NCI-H2227 (cell line): Measurements from ENCODE around the gene RPLP1.

ENCODE experiments used
- DNase-seq: peaks from one replicate; lab custom pipeline; 2025; ENCODE audit not compliant: unreplicated experiment; lab: John Stamatoyannopoulos, UW

The RPLP1 gene

DNA sequence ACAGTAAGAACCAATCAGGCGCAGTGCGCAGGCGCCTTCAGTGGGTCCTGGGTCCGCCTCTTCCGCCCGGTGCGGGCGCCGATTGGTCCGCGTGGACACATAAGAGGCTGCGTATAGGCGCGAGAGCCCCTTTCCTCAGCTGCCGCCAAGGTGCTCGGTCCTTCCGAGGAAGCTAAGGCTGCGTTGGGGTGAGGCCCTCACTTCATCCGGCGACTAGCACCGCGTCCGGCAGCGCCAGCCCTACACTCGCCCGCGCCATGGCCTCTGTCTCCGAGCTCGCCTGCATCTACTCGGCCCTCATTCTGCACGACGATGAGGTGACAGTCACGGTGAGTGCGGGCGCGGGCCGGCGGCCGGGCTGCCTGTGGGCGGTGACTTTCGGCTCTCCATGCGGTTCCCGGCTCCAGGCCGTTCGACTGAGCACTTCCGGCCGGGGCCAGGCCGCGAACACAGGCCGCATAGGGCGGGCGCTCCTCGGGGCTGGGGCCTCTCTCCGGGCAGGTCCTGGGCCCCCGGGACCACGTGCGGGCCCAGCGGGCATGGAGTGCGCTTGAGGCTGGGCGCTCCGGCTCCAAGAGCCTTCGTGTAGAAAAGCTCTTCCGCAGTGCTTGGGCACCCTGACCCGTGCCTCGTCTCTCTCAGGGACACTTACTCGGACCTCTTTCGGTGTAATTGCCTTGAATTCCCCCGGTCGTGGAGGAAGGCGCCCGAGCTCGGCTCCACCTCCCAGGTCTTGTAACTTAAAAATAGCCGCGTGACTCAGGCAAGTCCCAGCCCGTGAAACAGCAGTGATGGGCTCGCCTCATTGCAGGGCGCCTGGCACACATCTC lies at the start of gene RPLP1:
TSS of gene RPLP1 (plus strand) at position 127 of the 830 bp plus-strand sequence. CDS start at position 258, 131 bp downstream.
- DNase-seq, result peak; percentile 93

DNA sequence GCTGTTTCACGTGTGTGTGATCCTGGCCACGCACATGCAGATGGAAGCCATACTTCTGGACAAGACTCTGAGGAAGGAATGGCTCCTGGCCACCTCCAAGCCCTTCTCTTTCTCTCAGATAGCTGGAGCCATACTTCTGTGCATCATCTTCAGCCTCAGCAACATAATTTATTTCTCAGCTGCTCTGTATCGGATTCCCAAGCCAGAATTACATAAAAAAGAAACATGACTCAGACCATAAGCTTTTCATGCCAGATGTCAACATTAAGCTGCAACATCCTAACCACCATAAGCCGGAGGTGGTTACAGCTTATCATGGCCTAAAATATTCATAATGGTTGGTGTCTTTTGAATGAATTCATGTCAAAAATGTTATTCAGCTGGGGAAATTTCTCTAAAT lies 49.0 kb upstream of the RPLP1 start:
- DNase-seq, result no peak

DNA sequence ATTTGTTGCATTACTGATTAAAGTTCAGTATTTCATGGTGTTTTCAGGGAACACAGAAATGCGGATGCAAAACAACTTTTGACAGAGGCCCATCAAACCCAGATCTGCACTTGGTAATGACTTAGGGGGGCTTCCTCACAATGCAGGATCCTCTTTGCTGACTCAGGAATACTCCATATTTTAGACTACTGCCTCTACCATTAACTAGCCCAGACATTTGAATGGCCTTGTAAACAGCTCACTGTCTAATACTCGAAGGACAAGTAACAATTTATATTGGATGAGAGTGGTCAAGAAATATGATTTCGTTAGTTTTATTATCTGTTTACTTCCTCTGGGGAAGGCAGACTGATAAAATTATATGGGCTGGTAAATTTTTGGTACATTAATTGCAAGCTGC lies 47.5 kb upstream of the RPLP1 start:
- no peak for DNase-seq

DNA sequence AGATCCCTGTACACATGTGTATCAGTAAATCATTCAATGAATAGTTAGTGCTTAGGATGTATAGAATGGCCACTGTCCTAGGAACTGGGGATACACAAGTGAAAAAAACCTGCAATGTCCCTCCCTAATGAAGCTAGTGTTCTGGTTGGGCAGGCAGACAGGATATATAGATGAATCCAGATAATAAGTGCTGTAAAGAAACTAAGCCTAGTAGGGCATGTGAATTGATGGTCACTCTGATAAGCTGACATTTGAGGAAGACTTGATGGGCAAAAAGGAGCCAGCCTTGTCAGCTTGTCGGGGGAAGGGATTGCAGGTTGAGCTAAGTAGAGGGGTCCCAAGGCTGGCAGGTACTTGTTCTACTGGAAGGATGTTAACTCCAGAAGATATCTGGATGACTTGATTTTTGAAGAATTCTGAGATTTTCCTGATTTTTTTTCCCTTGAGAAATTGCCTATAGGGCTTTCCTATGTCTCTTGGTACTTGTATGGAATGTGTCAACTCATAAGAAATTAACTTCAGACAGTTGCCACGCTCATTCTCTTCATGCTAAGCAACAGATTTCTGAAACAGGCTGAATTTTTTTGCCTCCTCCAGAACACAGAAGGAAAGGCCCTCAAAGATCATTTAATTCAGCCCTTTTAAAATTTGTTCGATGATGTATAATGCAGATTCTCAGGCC lies 44.8 kb upstream of the RPLP1 start:
- DNase-seq, result no peak

DNA sequence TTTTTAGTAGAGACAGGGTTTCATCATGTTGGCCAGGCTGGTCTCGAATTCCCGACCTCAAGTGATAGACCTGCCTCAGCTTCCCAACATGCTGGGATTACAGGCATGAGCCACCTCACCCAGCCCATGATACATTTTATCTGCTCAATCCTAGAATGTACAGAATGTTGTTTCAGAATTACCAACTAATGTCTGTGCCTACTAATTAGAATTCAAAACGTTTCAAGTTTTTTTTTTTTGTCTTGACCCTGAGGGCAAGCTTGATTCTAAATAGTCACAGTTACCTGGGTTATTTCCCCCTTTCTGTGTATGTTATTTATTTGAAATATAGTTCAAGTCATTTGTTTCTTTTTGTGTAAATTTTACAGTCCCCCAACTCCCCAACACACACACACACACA lies 43.8 kb upstream of the RPLP1 start:
- DNase-seq, result no peak

DNA sequence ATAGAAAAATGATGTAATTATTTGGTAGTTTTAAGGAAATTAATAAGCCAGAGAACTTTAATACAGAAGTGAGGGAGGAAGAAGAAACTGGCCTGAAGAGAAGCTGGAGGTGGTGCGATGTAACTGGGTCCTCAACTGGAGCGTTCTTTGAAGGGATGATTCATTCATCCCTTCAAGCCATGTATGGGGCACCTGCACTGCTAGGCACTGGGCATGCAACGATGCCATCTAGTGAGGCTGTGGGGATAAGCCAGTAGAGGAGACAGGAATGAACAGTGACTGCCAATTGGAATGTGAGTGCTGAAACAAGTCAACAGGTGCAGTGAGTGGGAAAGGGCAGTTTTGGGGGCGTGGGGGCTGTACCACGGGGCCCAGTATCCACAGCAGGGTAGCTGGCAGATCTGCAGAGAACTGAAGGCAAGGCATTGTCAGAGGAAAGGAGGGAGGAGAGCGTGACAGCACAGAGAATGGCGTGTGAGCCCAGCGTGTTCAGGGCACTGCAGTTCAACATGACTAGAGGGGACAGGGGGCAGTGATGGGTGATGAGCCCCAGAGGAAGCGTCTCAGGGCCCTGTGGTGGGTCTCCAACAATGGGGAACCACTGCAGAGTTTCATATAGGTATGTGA lies 42.3 kb upstream of the RPLP1 start:
- DNase-seq, result peak; percentile 54

- no peak for DNase-seq
Measured at GRCh38 chr15:69412274-69412673, 40.3 kb upstream of the RPLP1 start.

GRCh38 chr15:69412701-69413100 lies 39.9 kb upstream of the RPLP1 start:
- DNase-seq, result no peak

- peak; percentile 93 for DNase-seq
Measured at GRCh38 chr15:69413822-69414700, 38.6 kb upstream of the RPLP1 start, which contains the start of gene KIF23. TSS of gene KIF23 (plus strand) at chr15:69414349. CDS start at chr15:69414466, 117 bp downstream.

GRCh38 chr15:69414701-69415167 lies 37.9 kb upstream of the RPLP1 start:
- DNase-seq, result peak; percentile 34

GRCh38 chr15:69415381-69415780 lies 37.2 kb upstream of the RPLP1 start:
- no peak for DNase-seq

- no peak for DNase-seq
Measured at GRCh38 chr15:69417581-69417980, 35.0 kb upstream of the RPLP1 start.

GRCh38 chr15:69421498-69421897 lies 31.1 kb upstream of the RPLP1 start:
- no peak for DNase-seq

- no peak for DNase-seq
Measured at GRCh38 chr15:69422336-69422895, 30.2 kb upstream of the RPLP1 start.

DNA sequence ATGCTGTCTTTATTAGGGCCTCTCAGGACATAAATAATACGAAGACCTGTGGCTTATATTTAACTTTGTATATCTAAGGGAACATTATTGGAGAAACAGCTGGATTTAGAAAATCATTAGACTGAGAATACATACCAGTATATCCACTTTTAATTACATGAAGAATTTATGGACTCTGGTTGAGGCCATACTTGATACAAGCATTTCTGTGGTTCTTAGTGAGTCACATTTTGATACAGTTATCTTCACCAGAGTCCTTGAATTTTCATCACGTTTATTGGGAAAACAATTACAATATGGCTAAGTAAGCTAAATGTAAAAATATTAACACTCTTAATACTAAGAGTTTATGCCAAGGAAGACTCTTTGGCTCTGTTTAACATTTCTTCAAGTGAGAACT lies 28.6 kb upstream of the RPLP1 start:
- DNase-seq, result no peak

DNA sequence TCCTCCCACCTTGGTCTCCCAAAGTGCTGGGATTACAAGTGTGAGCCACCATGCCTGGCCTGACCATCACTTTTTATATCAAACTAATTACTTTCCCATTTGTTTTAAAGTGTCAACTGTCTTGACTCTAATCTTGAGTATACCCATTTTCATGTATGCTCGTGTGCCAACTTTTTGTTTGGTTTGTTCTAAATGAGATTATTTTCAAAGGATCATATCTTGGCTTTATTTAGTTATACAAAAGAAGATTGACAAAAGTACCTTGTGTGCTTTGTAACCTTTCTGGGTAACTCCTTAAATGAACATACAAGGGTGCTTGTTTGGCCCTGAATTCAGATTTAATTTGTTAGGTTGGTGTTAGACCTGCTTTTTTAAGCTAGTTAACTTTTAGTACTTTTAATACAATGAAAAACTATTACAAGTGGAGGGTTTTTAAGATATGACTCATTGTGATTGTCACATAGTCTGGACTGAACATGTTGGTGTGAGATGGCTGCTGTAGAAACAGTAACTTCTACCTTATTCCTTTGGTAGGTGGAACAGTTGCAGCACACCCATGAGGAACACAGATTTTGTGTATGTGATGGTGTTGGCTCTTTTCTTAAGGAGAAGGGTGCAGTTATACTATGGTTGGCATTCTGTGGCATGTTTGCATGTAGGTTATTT lies 27.7 kb upstream of the RPLP1 start:
- DNase-seq, result no peak

DNA sequence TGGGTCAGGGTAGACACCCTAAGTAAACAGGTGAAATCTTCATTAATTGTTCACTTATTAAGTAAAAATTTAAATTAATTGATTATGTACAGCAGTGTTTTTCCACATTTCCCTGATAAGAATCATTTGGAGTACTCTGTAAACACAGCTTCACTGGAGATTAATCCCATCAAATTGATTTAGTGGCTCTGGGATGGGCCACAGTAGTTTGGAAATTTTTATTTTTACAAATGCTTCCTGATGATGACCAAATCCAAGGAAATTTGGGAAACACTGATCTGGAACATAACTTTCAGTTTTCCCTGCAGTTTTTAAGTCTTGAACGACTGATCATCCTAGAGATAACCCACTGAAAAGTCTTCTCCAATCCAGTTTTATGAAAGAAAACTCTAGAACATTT lies 18.8 kb upstream of the RPLP1 start:
- no peak for DNase-seq

GRCh38 chr15:69434238-69434637 lies 18.4 kb upstream of the RPLP1 start:
- no peak for DNase-seq

DNA sequence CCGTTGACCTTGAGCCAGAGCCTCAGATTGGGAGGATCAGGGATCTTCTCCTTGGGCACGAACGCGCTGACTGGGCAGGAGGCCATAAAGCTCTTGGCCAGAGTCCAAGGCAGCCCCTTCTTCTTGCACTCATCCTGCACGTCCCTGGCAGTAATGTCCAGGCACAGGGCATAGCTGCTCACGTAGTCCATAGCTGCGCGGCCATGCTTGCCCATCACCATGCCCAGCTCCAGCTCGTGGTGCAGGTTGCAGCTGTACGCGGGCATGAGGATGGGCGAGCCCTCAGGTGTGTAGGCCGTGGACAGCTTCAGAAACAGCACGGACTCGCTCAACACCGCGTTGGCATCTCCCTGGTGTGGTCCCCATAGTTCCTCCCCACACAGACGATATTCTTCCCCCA lies 17.9 kb upstream of the RPLP1 start:
- no peak for DNase-seq

DNA sequence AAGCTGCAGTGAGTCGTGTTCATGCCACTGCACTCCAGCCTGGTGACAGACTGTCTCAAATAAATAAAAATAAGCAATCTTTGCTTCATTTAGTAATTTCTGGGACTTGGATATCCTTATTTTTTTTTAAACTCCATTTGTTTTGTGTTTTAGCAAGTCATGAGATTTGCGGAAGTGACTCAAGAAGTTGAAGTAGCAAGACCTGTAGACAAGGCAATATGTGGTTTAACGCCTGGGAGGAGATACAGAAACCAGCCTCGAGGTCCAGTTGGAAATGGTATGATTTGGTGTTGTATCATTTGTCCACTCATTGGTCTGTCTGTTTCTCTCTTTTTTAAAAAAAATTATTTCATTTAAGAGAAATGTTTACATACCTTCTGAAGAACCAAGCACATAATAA lies 16.6 kb upstream of the RPLP1 start:
- DNase-seq, result no peak
